Colonic mucosa (tissue), 4 donors: Measurements from ENCODE around the gene OR7A5. TPM values are rescaled to one million over a fixed set of nuclear protein-coding genes. Genes with fewer than 3 reads are reported as not detected.
A peak's percentile ranks its signal among the peaks of the same experiment; 100 is the strongest.

Source experiments
- DNase-seq: peaks from one replicate; pipeline ENCODE4 v3.0.0-alpha.2; 2020
- H3K27ac ChIP-seq: fragments of 200-600 bp; one replicate; pipeline ENCODE4 v1.8.0; 2021
- H3K27me3 ChIP-seq: fragments of 200-600 bp; one replicate; pipeline ENCODE4 v1.8.0; 2021
- H3K36me3 ChIP-seq: fragments of 200-600 bp; one replicate; pipeline ENCODE4 v1.8.0; 2021
- H3K4me1 ChIP-seq: fragments of 200-600 bp; one replicate; pipeline ENCODE4 v1.8.0; 2021; ENCODE audit warnings: mild to moderate bottlenecking
- H3K4me3 ChIP-seq: fragments of 200-600 bp; one replicate; pipeline ENCODE4 v1.8.0; 2021
- H3K9ac ChIP-seq, 2 donors: one replicate each; pipeline ENCODE4 v1.7.0; 2013; ENCODE audit warnings: control low read depth in 2 of 2, low read depth in 2 of 2, low read length in 2 of 2
- H3K9me3 ChIP-seq: fragments of 200-600 bp; one replicate; pipeline ENCODE4 v1.8.0; 2021
- CTCF ChIP-seq: fragments of 200-600 bp; IDR thresholded peaks from one replicate; pipeline ENCODE4 v1.8.0; 2022; ENCODE audit warnings: antibody characterized with exemption, mild to moderate bottlenecking
- intact Hi-C: fragments of 100-400 bp; cut with DNase I; formaldehyde crosslinking; loops from one replicate; pipeline ENCODE4 v1.14.1; 2022
- total RNA-seq, 2 donors: library from RNA; stranded (reverse); fragmentation: NEBNext Ultra II Directional in 1 of 2; extraction: Animal tissue kit (Norgen Biotek cat#: 25700) in 1 of 2; gene quantifications; one replicate each; pipeline ENCODE4 v1.2.1, GENCODE V29; 2021
- donor health status: healthy.
- donor health status: DM: no; HTN: no; CAD: no.
- donor health status: DM: no; HTN: no; CAD: no.

OR7A5 gene
- total RNA-seq: not detected

- Histone ChIP-seq H3K4me3 (no peak within 1 kb of the TSS), H3K27me3 (no peaks in the 10 kb centered on the region), H3K9ac (no peak within 1 kb of the TSS), H3K9me3 (no peaks in the 10 kb centered on the region), H3K4me1 (no peaks in the 10 kb centered on the region), H3K36me3 (no peaks in the 10 kb centered on the region), H3K27ac (no peak within 1 kb of the TSS)
- no peak for DNase-seq
- no peak for TF ChIP-seq CTCF
- intact Hi-C loops: no loop called here
Observed at GRCh38 chr19:14835011-14835410, at the start of gene OR7A5, which contains the start of gene OR7C1. OR7A5 (minus strand) TSS chr19:14835185; CDS start chr19:14828241, 6,944 bp downstream. OR7C1 (minus strand) TSS chr19:14835185; CDS start chr19:14800136, 35,049 bp downstream.

GRCh38 chr19:14871619-14872230 is 36.7 kb upstream of the OR7A5 start:
- H3K36me3 ChIP-seq: no peaks in the 10 kb centered on the region
- H3K9me3 ChIP-seq: no peaks in the 10 kb centered on the region
- no peak overlapping the region for H3K9ac ChIP-seq
- no peak overlapping the region for H3K4me3 ChIP-seq
- H3K4me1 ChIP-seq: no peaks in the 10 kb centered on the region
- no peaks in the 10 kb centered on the region for H3K27me3 ChIP-seq
- no peak overlapping the region for H3K27ac ChIP-seq
- intact Hi-C loops: no loop called here
- TF ChIP-seq CTCF: peak; percentile 17
- no peak for DNase-seq

GRCh38 chr19:14868497-14868896 is 33.5 kb upstream of the OR7A5 start:
- no peak overlapping the region for H3K4me3 ChIP-seq
- no peak for TF ChIP-seq CTCF
- H3K27me3 ChIP-seq: no peaks in the 10 kb centered on the region
- no peak overlapping the region for H3K27ac ChIP-seq
- no peaks in the 10 kb centered on the region for H3K9me3 ChIP-seq
- H3K4me1 ChIP-seq: no peaks in the 10 kb centered on the region
- H3K36me3 ChIP-seq: no peaks in the 10 kb centered on the region
- DNase-seq: no peak
- H3K9ac ChIP-seq: no peak overlapping the region
- intact Hi-C loops: no loop called here

GRCh38 chr19:14848822-14849221 is 13.8 kb upstream of the OR7A5 start, which contains the start of gene OR7A10:
OR7A10 (minus strand) TSS chr19:14848922; CDS start chr19:14841877, 7,045 bp downstream.
- no peaks in the 10 kb centered on the region for H3K4me1 ChIP-seq
- intact Hi-C loops: no loop called here
- DNase-seq: no peak
- no peak within 1 kb of the TSS for H3K9ac ChIP-seq
- H3K27me3 ChIP-seq: no peaks in the 10 kb centered on the region
- H3K4me3 ChIP-seq: no peak within 1 kb of the TSS
- H3K36me3 ChIP-seq: no peaks in the 10 kb centered on the region
- no peak within 1 kb of the TSS for H3K27ac ChIP-seq
- no peaks in the 10 kb centered on the region for H3K9me3 ChIP-seq
- TF ChIP-seq CTCF: no peak

GRCh38 chr19:14843578-14843977 is 8.6 kb upstream of the OR7A5 start:
- Histone ChIP-seq H3K27me3 (no peaks in the 10 kb centered on the region), H3K36me3 (no peaks in the 10 kb centered on the region), H3K9ac (no peak overlapping the region), H3K9me3 (no peaks in the 10 kb centered on the region), H3K4me1 (no peaks in the 10 kb centered on the region), H3K27ac (no peak overlapping the region), H3K4me3 (no peak overlapping the region)
- intact Hi-C loops: no loop called here
- no peak for TF ChIP-seq CTCF
- DNase-seq: no peak
